ENCODE data around the gene ICA1L.

The ICA1L gene

DNA sequence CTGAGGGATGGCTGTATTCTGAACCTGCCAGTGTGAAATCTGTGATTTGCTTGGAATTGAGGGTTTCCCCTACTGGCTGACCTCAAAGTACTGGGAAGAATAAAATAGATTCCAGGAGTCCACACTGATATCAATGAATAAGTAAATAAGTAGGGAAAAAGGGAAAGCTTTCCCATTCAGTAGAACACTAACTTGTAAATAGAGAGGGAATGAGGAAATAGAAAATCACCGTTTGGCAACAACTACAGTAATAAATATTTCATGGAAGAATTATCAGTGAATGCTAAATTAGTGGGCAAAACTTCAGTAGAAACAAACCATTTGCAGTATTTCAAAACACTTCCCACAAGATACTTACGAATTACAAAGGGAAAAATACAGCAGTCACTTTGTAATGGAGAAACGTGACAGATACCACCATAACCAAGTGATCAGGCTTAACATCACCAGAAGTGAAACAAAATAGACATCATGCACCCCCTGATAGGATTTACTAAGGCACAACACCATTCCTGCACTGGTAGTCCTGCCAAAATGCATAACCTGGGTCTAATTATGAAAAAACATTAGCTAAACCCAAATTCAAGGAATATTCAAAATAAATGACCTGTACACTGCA lies 88.5 kb downstream of the ICA1L start:
- DNase-seq (ENCODE audit: low read depth): no peak

DNA sequence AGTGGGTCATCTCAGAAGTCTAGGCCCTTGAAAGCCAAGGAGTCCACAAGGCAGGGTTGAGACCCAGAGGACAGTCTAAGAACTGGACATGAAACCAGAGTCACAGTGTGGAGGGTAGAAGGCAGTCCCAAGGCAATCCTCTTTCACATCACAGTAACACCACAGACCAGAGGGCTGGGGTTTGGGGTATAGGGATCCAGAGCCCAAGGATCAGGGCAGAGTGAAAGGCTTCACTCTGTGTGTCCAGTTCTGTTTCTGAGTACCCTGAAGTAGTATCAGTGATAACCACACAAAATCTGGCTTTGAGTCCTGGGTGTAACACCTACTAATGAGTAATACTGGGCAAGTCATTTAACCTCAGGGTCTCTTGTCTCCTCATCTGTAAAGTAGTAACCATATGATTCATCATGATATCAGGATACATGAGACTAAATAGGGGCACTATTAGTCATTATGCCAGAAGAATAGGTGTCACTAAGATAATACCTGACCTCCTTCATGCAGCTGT lies 91.0 kb downstream of the ICA1L start:
- DNase-seq (ENCODE audit: low read depth): no peak

DNA sequence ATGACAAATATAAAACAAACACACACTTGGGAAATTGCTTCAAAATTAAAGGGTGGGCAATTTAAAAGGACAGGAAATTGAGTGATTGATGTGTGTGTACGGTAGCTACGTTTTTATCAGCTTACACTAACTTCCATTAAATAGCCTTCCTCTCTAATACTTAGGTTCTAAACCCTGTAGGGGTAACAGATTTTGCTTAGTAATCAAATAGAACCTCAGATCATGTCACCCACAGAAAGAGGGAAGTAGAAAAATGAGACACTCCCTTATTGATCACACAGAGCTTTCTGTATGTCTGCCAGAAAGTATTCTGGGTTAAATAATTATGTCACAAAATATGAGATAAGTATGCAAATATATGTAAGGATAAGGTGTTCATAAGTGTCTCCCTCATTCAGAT lies 93.3 kb downstream of the ICA1L start:
- no peak for DNase-seq (ENCODE audit: low read depth)

DNA sequence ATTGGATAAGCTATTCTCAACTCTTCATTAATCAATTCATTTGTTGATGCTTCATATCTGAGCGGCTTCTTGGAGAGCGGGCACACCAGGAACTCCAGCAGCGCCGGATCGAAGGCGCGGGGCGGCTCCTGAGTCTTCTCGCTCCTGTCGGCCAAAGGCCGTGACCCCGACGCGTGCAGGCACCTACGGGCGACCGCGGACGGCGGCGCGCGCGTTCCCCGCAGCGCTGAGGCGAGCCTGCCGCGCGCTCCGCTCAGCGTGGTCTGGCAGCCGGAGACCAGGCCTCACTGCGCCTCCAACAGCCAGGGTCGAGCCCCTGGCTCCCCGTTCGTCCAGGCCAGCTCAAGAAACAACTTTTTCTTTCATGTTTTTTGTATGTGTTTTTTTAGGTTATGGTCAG lies 97.5 kb downstream of the ICA1L start:
- no peak for DNase-seq (ENCODE audit: low read depth)

DNA sequence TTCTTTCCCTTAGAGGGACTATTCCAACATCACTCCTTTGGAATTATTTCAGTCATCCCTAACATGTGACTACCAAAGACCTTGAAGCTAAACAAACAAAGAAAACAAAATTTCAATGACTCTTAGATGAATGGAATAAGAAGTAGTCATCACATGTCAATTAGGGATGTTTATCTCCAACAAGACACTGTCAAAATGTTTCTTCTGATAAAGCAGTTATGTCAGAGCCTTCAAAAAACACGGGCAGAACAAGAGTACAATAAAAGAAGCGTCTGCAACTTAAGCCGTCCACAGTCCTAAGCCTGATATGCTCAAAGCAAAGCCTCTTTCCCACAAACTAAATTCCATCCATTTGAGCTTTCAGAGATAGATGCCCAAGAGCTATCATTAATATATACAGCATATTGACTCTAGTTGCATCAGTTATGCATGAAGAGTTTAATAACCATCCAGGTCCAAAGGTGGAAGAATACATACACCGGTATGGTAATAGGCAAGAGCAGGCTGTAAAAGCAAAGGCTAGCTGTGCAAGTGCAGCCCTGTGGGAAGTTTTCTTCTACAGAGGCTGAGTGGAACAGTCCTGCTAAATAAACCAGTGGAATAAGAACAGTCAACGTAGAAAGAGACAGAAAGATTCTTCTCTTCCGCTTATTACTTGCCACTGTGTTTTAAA lies 98.1 kb downstream of the ICA1L start:
- DNase-seq (ENCODE audit: low read depth): no peak

DNA sequence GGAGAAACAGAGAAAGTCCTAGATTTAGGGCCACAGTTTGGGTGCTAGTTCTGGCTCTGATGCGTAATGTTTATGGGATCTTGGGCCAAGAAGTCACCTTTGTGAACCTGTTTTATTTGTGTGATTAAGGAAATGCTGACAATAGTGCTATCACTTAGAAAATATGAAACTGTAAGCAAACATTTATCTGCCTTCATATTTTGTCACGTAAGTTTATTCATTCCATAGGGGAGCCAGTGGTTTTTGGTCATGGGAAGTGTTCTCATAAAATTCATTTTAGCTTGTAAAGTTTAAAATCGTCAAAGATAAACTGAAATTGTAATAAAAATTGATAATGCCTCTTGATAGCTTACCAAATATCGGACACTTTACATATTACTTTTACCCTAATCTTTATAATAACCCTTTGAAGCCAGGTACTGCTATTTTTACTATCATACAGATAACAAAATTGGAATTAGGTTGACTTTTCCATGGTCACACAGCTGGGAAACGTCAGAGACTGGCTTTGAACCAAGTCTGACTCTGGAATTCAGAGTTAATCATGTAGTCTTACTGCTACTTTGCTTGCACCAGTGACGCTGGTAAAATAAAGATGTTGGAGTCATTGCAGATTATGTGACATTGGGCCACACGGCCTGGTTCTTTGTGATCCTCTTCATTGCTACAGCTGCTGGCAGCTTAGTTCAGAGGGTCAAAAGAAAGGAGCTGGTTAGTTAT lies 99.7 kb downstream of the ICA1L start:
- no peak for DNase-seq (ENCODE audit: low read depth)

- no peak for DNase-seq (ENCODE audit: low read depth)
These were observed 100.2 kb downstream of the ICA1L start for GRCh38 chr2:202771336-202771735.

DNA sequence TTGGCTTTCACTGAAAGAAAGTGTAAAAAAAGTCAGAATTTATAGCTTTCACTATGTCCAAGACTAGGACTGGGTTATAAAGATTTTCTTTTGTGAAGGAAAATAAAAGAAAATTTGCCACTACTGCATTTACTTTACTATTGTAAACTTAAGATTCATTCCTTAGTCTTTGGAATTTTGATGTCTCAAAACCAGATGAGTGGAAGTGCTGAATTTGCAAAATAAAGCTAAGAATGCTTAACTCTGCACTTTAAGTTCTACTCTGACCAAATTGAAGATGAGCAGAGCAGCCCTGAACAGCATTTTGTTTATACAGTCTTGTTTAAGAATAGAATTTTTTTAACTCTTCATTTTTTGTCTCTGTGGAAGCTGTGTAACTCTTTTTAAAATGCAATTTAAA lies 102.4 kb downstream of the ICA1L start:
- no peak for DNase-seq (ENCODE audit: low read depth)

DNA sequence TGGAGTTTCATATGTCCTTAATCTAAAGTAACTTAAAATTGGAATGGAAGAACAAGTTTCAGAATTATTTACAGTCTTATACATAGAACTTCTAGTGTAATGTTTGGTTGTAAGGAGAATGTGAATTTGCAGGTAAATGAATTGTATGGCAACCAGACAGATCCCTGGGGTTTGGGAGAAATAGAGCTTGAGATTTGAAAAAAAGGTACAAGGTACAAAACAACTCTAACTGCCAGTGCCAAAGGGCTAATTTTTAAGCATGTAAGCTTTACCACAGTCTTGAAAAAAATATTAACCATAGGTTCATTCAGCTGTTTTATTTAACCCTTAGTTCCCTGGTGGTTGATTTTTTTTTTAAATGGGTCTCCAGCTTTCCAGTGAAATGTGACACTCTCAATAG lies 103.3 kb downstream of the ICA1L start:
- DNase-seq (ENCODE audit: low read depth): no peak

DNA sequence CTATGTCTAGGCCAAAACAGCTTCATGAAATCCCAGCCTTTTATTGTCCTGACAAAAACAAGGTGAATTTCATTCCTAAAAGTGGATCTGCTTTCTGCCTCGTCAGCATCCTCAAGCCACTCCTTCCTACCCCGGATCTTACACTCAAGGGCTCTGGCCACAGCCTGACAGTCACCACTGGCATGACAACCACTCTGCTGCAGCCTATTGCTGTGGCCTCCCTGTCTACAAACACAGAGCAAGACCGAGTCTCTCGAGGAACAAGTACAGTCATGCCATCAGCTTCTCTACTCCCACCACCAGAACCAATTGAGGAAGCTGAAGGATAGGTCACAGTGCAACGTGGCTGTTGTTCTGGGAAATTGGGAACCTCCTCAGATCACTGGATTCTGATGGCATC lies 106.1 kb downstream of the ICA1L start:
- no peak for DNase-seq (ENCODE audit: low read depth)

GRCh38 chr2:202764991-202765390 lies 106.6 kb downstream of the ICA1L start:
- DNase-seq (ENCODE audit: low read depth): no peak

- no peak for DNase-seq (ENCODE audit: low read depth)
These were observed 107.7 kb downstream of the ICA1L start for GRCh38 chr2:202763916-202764315.

DNA sequence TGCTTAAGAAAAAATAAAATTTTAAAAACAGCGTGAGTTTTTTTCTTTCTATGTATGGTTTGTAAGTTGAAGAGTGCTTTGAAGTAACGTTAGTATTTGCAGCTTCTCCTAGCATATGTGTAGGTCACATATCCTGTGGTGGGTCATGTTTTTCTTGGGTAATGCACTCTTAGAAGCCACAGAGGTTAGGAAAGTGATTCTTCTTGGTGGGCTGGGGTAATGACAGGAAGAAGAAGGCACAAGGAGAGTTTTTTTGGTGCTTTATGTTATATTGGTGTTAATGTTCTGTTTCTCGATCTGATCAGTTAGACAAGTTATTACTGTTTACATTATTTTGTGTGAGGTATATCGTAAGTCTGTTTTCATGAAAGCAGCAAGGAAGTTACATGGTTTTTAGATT lies 109.0 kb downstream of the ICA1L start:
- DNase-seq (ENCODE audit: low read depth): no peak

DNA sequence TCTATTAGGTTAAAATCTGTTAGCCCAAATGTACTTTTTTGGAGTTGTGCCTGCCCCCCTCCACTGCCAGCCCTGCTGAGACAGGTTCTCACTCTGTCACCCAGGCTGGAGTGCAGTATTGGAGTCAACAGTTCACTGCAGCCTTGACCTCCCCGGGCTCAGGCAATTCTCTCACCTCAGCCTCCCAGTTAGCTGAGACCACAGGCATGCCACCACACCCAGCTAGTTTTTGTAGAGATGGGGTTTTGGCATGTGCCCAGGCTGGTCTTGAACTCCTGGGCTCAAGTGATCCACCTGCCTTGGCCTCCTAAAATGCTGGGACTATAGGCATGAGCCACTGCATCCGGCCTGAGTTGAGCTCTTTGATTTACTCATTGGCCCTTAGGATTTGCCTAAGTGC lies 110.7 kb downstream of the ICA1L start:
- no peak for DNase-seq (ENCODE audit: low read depth)

- DNase-seq (ENCODE audit: low read depth): no peak
These were observed 113.0 kb downstream of the ICA1L start for GRCh38 chr2:202758604-202759003.

DNA sequence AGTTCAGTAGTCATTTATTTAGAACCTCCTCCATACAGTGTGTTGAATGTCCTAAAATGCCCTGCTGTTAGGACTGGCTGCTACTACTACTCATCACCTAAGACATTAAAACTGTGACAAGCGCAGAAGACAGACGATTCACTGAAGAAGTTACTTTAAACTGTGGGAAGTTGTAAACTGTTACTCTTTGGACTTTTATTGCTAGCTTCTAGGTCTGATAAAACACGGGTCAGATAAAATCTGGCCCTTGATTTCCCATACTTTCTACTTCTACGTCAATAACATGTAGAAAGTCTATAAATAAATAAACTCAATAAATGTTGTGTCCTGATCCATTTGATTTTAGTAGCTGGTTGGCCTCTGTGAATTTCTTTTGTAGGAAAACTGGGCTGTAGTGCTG lies 113.4 kb downstream of the ICA1L start:
- DNase-seq (ENCODE audit: low read depth): no peak

- no peak for DNase-seq (ENCODE audit: low read depth)
These were observed 114.2 kb downstream of the ICA1L start for GRCh38 chr2:202757339-202757738.

DNA sequence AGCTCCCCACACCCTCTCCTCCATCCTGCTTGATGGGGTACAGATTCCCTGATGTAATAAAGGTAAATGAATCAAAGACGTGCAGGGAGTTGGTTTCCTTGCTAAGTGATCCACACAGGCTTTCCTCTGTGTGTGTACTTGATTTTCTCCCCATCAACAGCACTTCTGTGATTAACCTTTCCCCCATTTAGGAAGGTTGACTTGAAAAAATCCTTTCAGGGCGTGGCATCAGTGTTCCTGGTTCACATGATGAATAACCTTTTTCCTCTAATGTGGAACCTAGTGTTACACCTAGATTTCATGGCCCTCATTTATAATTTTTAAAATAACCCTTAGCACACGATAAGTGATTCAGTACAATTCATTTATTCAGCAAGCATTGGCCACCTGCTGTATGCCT lies 115.0 kb downstream of the ICA1L start:
- no peak for DNase-seq (ENCODE audit: low read depth)

DNA sequence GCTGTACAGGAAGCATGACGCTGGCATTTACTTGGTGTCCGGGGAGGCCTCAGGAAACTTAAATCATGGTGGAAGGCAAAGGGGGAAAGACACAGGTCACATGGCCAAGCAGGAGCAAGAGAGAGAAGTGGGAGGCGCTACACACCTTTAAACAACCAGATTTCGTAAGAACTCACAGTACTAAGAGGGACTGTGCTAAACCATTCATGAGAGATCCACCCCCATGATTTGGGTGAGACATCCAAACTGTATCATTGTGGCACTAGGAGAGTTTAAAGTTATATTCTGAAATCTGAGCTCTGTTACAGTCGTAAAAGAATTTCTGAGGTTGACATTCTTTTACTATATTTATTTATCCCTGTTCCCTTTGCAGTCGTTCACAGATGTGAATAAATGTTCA lies 116.6 kb downstream of the ICA1L start:
- DNase-seq (ENCODE audit: low read depth): no peak

DNA sequence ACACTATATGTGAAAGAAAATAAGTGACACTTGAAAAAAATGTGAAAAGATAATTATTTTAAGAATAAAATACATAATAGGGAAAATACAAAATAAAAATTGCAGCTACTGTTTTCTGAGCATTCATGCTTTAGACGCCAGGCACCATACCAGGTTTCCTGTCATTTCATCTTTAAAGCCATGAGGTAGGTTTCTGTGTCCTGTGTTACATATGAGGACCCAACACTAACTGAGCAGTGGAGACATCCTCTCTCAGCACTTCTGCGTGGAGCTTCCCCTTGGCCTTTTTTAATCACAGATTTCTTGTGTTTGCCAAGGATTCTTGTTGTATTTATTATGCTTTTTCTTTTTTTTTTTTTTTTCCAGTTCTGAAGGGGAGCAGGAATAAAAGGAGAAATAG lies 119.5 kb downstream of the ICA1L start:
- DNase-seq (ENCODE audit: low read depth): no peak

DNA sequence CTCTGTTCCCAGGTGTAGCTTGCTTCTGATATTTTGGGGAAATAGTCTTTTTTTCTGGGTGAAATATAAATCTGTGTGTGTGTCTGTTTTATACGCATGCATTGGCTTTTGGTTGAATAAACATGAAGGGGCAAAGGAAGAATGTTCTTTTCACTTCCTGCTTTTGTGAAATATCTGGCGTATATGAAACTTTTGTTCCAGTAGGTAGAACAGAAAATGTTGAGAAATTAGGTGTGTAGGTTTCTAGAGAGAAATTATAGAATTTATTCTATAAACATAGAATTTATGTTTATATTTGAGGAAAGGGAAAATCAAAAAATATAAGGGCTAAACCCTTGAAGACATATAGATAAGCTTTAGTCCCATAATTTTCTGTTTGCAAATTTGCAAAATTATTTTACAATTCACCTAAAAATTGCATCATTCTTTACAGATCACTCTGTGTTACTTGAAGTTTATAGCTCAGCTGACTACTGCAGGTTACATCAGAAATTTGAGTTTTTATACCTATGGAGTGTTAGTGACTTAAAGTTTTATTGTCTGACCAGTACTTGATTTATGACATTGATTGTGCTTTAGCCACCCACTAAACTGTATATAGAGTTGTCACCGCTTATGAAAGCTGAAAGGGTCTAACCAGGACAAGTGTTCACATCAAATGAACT lies 120.7 kb downstream of the ICA1L start:
- DNase-seq (ENCODE audit: low read depth): no peak

DNA sequence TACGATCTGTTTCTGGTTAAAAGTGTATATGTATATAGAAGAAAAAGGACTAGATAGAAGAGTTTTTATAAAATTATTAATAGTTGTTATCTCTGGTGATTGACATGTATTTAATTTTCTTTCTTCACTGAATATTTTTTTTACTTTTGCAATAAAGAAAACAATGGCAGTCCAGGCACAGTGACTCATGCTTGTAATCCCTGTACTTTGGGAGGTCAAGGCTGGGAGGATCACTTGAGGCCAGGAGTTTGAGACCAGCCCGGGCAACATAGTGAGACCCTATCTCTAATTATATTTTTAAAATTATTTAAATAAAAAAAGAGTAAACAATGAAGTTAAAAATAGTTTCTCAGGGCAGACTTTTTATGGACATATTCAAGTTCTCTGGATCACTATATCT lies 122.1 kb downstream of the ICA1L start:
- no peak for DNase-seq (ENCODE audit: low read depth)

DNA sequence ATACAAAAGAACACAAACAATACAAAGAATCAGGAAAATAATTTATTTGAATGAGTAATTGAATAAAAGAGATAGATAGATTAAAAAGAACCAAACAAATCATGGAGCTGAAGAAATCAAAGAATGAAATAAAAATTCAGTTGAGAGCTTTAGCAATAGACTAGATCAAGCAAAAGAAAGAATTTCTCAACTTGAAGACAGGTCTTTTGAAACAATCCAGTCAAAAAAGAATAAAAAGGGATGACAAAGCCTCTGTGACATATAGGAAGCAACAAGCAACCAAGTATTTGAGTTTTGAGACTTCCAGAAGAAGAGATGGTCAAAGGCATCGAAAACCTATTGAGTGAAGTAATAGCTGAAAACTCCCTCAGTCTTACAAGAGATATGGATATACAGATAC lies 128.0 kb downstream of the ICA1L start:
- DNase-seq (ENCODE audit: low read depth): no peak
